Spleen (tissue), 11 donors: ENCODE data around the gene MYT1. TPM values are rescaled to one million over a fixed set of nuclear protein-coding genes. Genes with fewer than 3 reads are reported as not detected.

Experiments
- DNase-seq: peaks from one replicate; pipeline ENCODE4 v3.0.0-alpha.2; 2020
- H3K27ac ChIP-seq, 8 donors: fragments of 200-600 bp; sonication (generic) in 7 of 8; 1 replicate in 4 of 8; 2 replicates in 4 of 8; pipeline versions ENCODE4 v1.5.0 to v1.8.0; 2016 to 2021; ENCODE audit warnings: inconsistent platforms in 4 of 8, mild to moderate bottlenecking in 4 of 8, moderate library complexity in 1 of 8
- H3K27me3 ChIP-seq, 7 donors: fragments of 200-600 bp; sonication (generic) in 6 of 7; replicated peaks in 1 of 7; 1 replicate in 4 of 7; 2 replicates in 3 of 7; pipeline versions ENCODE4 v1.5.0 to v1.8.0; 2016 to 2021; ENCODE audit warnings: inconsistent platforms in 3 of 7, mild to moderate bottlenecking in 1 of 7
- H3K36me3 ChIP-seq, 6 donors: fragments of 200-600 bp; sonication (generic) in 5 of 6; 1 replicate in 4 of 6; 2 replicates in 2 of 6; pipeline versions ENCODE4 v1.5.0 to v1.8.0; 2016 to 2021; ENCODE audit warnings: inconsistent platforms in 2 of 6
- H3K4me1 ChIP-seq, 6 donors: fragments of 200-600 bp; sonication (generic) in 5 of 6; 1 replicate in 3 of 6; 2 replicates in 3 of 6; pipeline versions ENCODE4 v1.5.0 to v1.8.0; 2016 to 2021; ENCODE audit warnings: inconsistent platforms in 3 of 6
- H3K4me3 ChIP-seq, 8 donors: fragments of 200-600 bp; sonication (generic) in 7 of 8; 1 replicate in 4 of 8; 2 replicates in 4 of 8; pipeline versions ENCODE4 v1.5.0 to v1.8.0; 2016 to 2021; ENCODE audit warnings: inconsistent platforms in 4 of 8, mild to moderate bottlenecking in 4 of 8, moderate library complexity in 2 of 8
- H3K9me3 ChIP-seq, 8 donors: fragments of 200-600 bp; sonication (generic) in 7 of 8; 1 replicate in 4 of 8; 2 replicates in 4 of 8; pipeline versions ENCODE4 v1.5.0 to v1.8.0; 2016 to 2021; ENCODE audit warnings: inconsistent platforms in 4 of 8
- CTCF ChIP-seq, 11 experiments: fragments of 200-600 bp in 7 of 11; fragments of 450-650 bp in 4 of 11; sonication (generic) in 4 of 11; IDR thresholded peaks in 8 of 11; conservative IDR thresholded peaks in 3 of 11; 1 replicate in 7 of 11; 2 replicates in 4 of 11; pipeline versions ENCODE4 v1.4.0 to v1.8.0; 2016 to 2021; ENCODE audit warnings: antibody characterized with exemption in 11 of 11, inconsistent platforms in 4 of 11, mild to moderate bottlenecking in 1 of 11
- POLR2A ChIP-seq, 3 donors: fragments of 450-650 bp; IDR thresholded peaks; one replicate each; pipeline ENCODE4 v1.5.1; 2017; ENCODE audit warnings: antibody characterized with exemption in 3 of 3, mild to moderate bottlenecking in 1 of 3
- POLR2AphosphoS5 ChIP-seq, 3 donors: sonication (generic); formaldehyde crosslinking; IDR thresholded peaks; one replicate each; pipeline ENCODE4 v1.5.1; 2017; ENCODE audit warnings: antibody characterized with exemption in 3 of 3
- WGBS, 5 donors: extraction: QIAGEN DNeasy Blood & Tissue Kit in 3 of 5; methylation state at CpG; one replicate each; pipeline versions ENCODE4 v1.1.5 to v1.1.7; 2013 to 2018; 5-methylcytosine and 5-hydroxymethylcytosine counted together
- intact Hi-C: fragments of 100-400 bp; cut with DNase I; formaldehyde crosslinking; loops from one replicate; pipeline ENCODE4 v1.15.0; 2023; ENCODE audit warnings: low total_unique reads
- polyA plus RNA-seq, 3 donors: library from polyadenylated mRNA; stranded (reverse); fragments of 200-250 nt; gene quantifications; one replicate each; pipeline ENCODE4 v1.2.1, GENCODE V29; 2013
- total RNA-seq, 7 donors: library from RNA; depleted of rRNA in 3 of 7; stranded (reverse); fragments of >200 nt in 3 of 7; fragmentation: NEBNext Ultra II Directional in 4 of 7; extraction: Animal tissue kit (Norgen Biotek cat#: 25700) in 4 of 7; gene quantifications; one replicate each; pipeline versions ENCODE4 v1.1.0 to v1.2.1, GENCODE V29; 2016 to 2021
- donor health status: healthy with polysubstance abuse.
- donor health status: DM: no; HTN: no; CAD: no; lungs with moderate emphysema.
- donor health status: DM: no; HTN: no; CAD: no.
- donor health status: Bipolar disorder and iron deficiency.
- donor health status: healthy.
- donor health status: DM: no; HTN: no; CAD: no.
- donor health status: DM: yes; HTN: yes; CAD: no.

MYT1 gene
- total and polyA plus RNA-seq, 10 donors = 0.08 to 2.2 (median 0.60) TPM; not detected in 3

- Histone ChIP-seq H3K27ac (no peak overlapping the region), H3K9me3 (peaks cover 0 to 22% (median 13%) of the 10 kb centered on the region in 8 donors), H3K36me3 (no peaks in the 10 kb centered on the region), H3K4me3 (no peak overlapping the region), H3K27me3 (peaks cover 0 to 30% (median 0%) of the 10 kb centered on the region in 7 donors), H3K4me1 (no peaks in the 10 kb centered on the region)
- peak; percentile 44 for DNase-seq
- no peak for TF ChIP-seq POLR2AphosphoS5 (IDR thresholded peaks at IDR 0.05)
- no peak for TF ChIP-seq POLR2A (IDR thresholded peaks at IDR 0.05)
- TF ChIP-seq CTCF (IDR thresholded peaks at IDR 0.05 in 8 of 11, conservative IDR thresholded peaks at IDR 0.05 in 3 of 11) = no peak
- WGBS, 5 donors = 77 to 88% (median 82%) methylated on average over 11 to 12 of the region's 12 CpGs
- intact Hi-C loops = no loop called here
Measured at GRCh38 chr20:64146936-64147477, 17.2 kb upstream of the MYT1 start.

GRCh38 chr20:64148581-64148980, 15.7 kb upstream of the MYT1 start:
- no peak for TF ChIP-seq CTCF (IDR thresholded peaks at IDR 0.05 in 8 of 11, conservative IDR thresholded peaks at IDR 0.05 in 3 of 11)
- no peak for TF ChIP-seq POLR2AphosphoS5 (IDR thresholded peaks at IDR 0.05)
- no peak for TF ChIP-seq POLR2A (IDR thresholded peaks at IDR 0.05)
- 83 to 88% (median 83%) methylated on average over 5 of the region's 5 CpGs for WGBS, 5 donors
- no peaks in the 10 kb centered on the region for H3K4me1 ChIP-seq
- H3K27ac ChIP-seq = no peak overlapping the region
- DNase-seq = peak; percentile 12
- H3K9me3 ChIP-seq = peaks cover 0 to 22% (median 13%) of the 10 kb centered on the region in 8 donors
- intact Hi-C loops = no loop called here
- H3K4me3 ChIP-seq = no peak overlapping the region
- H3K27me3 ChIP-seq = peaks cover 0 to 26% (median 0%) of the 10 kb centered on the region in 7 donors
- no peaks in the 10 kb centered on the region for H3K36me3 ChIP-seq

GRCh38 chr20:64149141-64149540, 15.1 kb upstream of the MYT1 start:
- Histone ChIP-seq H3K4me3 (no peak overlapping the region), H3K9me3 (peaks cover 0 to 21% (median 13%) of the 10 kb centered on the region in 8 donors), H3K4me1 (no peaks in the 10 kb centered on the region), H3K27ac (no peak overlapping the region), H3K27me3 (peaks cover 0 to 29% (median 0%) of the 10 kb centered on the region in 7 donors), H3K36me3 (no peaks in the 10 kb centered on the region)
- WGBS, 5 donors = 81 to 97% (median 89%) methylated on average over 7 of the region's 7 CpGs
- TF ChIP-seq POLR2AphosphoS5 (IDR thresholded peaks at IDR 0.05) (no peak), CTCF (IDR thresholded peaks at IDR 0.05 in 8 of 11, conservative IDR thresholded peaks at IDR 0.05 in 3 of 11) (no peak), POLR2A (IDR thresholded peaks at IDR 0.05) (no peak)
- peak; percentile 15 for DNase-seq
- intact Hi-C loops = no loop called here

GRCh38 chr20:64149809-64150560, 14.3 kb upstream of the MYT1 start:
- WGBS, 5 donors = 88 to 94% (median 91%) methylated on average over 25 to 26 of the region's 26 CpGs
- intact Hi-C loops = no loop called here
- H3K27me3 ChIP-seq = peaks cover 0 to 31% (median 0%) of the 10 kb centered on the region in 7 donors
- no peak for TF ChIP-seq POLR2A (IDR thresholded peaks at IDR 0.05)
- no peak for TF ChIP-seq CTCF (IDR thresholded peaks at IDR 0.05 in 8 of 11, conservative IDR thresholded peaks at IDR 0.05 in 3 of 11)
- no peak for TF ChIP-seq POLR2AphosphoS5 (IDR thresholded peaks at IDR 0.05)
- DNase-seq = peak; percentile 25
- no peak overlapping the region for H3K27ac ChIP-seq
- H3K4me3 ChIP-seq = no peak overlapping the region
- no peaks in the 10 kb centered on the region for H3K36me3 ChIP-seq
- no peaks in the 10 kb centered on the region for H3K4me1 ChIP-seq
- peaks cover 0 to 13% (median 8%) of the 10 kb centered on the region in 8 donors for H3K9me3 ChIP-seq
